H1 (cell line): Measurements from ENCODE around the gene ZSWIM4. TPM values are rescaled to one million over a fixed set of nuclear protein-coding genes. Genes with fewer than 3 reads are reported as not detected.

Experiments used
- BACH1 ChIP-seq: IDR thresholded peaks from 2 replicates; pipeline ENCODE4 v1.6.1; 2012; ENCODE audit warnings: low read length, improper control_type of control experiment
- CBX5 ChIP-seq: fragments of 300-800, 300-1000 bp; sonication (generic); IDR thresholded peaks from 2 replicates; pipeline ENCODE4 v1.7.1; 2016; ENCODE audit warnings: antibody characterized with exemption, low read length, low read depth
- CEBPB ChIP-seq: IDR thresholded peaks from 2 replicates; pipeline ENCODE4 v1.6.1; 2012; ENCODE audit warnings: low read depth, low read length
- CREB1 ChIP-seq: IDR thresholded peaks from 2 replicates; pipeline ENCODE4 v1.6.1; 2012; ENCODE audit warnings: inconsistent platforms
- CTCF ChIP-seq, 3 experiments: IDR thresholded peaks; 1 replicate in 2 of 3; 2 replicates in 1 of 3; pipeline versions ENCODE4 v1.5.1 to v1.6.1; 2011; ENCODE audit warnings: low read length in 3 of 3, mild to moderate bottlenecking in 3 of 3, inconsistent platforms in 2 of 3, low read depth in 1 of 3, moderate library complexity in 1 of 3; ENCODE audit not compliant: insufficient read depth in 1 of 3; ENCODE audit errors: control extremely low read depth in 1 of 3
- EP300 ChIP-seq, 2 experiments: IDR thresholded peaks; 1 replicate in 1 of 2; 2 replicates in 1 of 2; pipeline ENCODE4 v1.6.1; 2011 to 2012; ENCODE audit warnings: low read depth in 2 of 2, low read length in 2 of 2, mild to moderate bottlenecking in 2 of 2, borderline replicate concordance in 1 of 2, inconsistent platforms in 1 of 2, moderate library complexity in 1 of 2
- GABPA ChIP-seq: IDR thresholded peaks from 2 replicates; pipeline ENCODE4 v1.6.1; 2011; ENCODE audit warnings: mild to moderate bottlenecking, low read length, moderate library complexity, borderline replicate concordance; ENCODE audit not compliant: insufficient read depth
- GTF2F1 ChIP-seq: IDR thresholded peaks from 2 replicates; pipeline ENCODE4 v1.6.1; 2012; ENCODE audit warnings: low read depth, low read length, improper control_type of control experiment, borderline replicate concordance
- HDAC2 ChIP-seq, 2 experiments: fragments of 300-600 bp in 1 of 2; sonication (generic) in 1 of 2; IDR thresholded peaks; 2 replicates each; pipeline ENCODE4 v1.6.1; 2011 to 2012; ENCODE audit warnings: low read depth in 2 of 2, low read length in 2 of 2, mild to moderate bottlenecking in 2 of 2, moderate library complexity in 2 of 2, borderline replicate concordance in 1 of 2, inconsistent platforms in 1 of 2
- KDM5A ChIP-seq: fragments of 200-600 bp; IDR thresholded peaks from 2 replicates; pipeline ENCODE4 v1.7.1; 2012; ENCODE audit warnings: mild to moderate bottlenecking, low read length, inconsistent platforms, mixed read lengths
- POLR2AphosphoS5 ChIP-seq: IDR thresholded peaks from 2 replicates; pipeline ENCODE4 v1.6.1; 2011; ENCODE audit warnings: low read depth, low read length
- RNF2 ChIP-seq: fragments of 200-900, 300-1000 bp; sonication (generic); IDR thresholded peaks from 2 replicates; pipeline ENCODE4 v1.7.1; 2016; ENCODE audit warnings: borderline replicate concordance, low read depth, mild to moderate bottlenecking, antibody characterized with exemption, low read length; ENCODE audit not compliant: poor library complexity, severe bottlenecking; ENCODE audit errors: missing control alignments
- RXRA ChIP-seq: IDR thresholded peaks from 2 replicates; pipeline ENCODE4 v1.6.1; 2011; ENCODE audit warnings: low read depth, mild to moderate bottlenecking, low read length, moderate library complexity; ENCODE audit not compliant: insufficient read depth
- SIRT6 ChIP-seq: IDR thresholded peaks from one replicate; pipeline ENCODE4 v1.7.1; 2012; ENCODE audit warnings: low read length, inconsistent platforms
- TAF7 ChIP-seq: optimal IDR thresholded peaks from 2 replicates; pipeline ENCODE3; 2011; ENCODE audit warnings: low read depth, mild to moderate bottlenecking, inconsistent platforms, low read length, moderate library complexity, borderline replicate concordance
- ZNF274 ChIP-seq: IDR thresholded peaks from 2 replicates; pipeline ENCODE4 v1.7.0; 2012; ENCODE audit warnings: low read length, borderline replicate concordance; ENCODE audit errors: extremely low read depth
- polyA plus RNA-seq, 7 experiments: library from polyadenylated mRNA; depleted of rRNA in 3 of 7; stranded (reverse) in 5 of 7; unstranded in 2 of 7; fragments of >200 nt in 5 of 7; fragments of 200-250 nt in 2 of 7; gene quantifications; 1 replicate in 5 of 7; 2 replicates in 1 of 7; 4 replicates in 1 of 7; pipeline versions ENCODE4 v1.2.1 to v1.2.3, GENCODE V29; 2011 to 2013; ENCODE audit warnings: missing spikeins in 2 of 7, mixed read lengths in 2 of 7
- total RNA-seq: library from RNA; stranded (reverse); fragmentation: NEBNext Ultra II Directional; extraction: Animal tissue kit (Norgen Biotek cat#: 25700); gene quantifications from 2 replicates; pipeline ENCODE4 v1.2.1, GENCODE V29; 2021
- TF ChIP-seq, protein P1 (sequence below): IDR thresholded peaks from 2 replicates; pipeline ENCODE4 v1.6.1; 2012; ENCODE audit warnings: inconsistent platforms
- TF ChIP-seq, protein P2 (sequence below): IDR thresholded peaks from 2 replicates; pipeline ENCODE4 v1.6.1; 2011; ENCODE audit warnings: low read depth, mild to moderate bottlenecking, low read length; ENCODE audit not compliant: insufficient read depth

ZSWIM4 gene
- total and polyA plus RNA-seq, 2 of the 8 experiments (the other 6 are each of a cell fraction or from before 2014, with no cell fraction given), result 12.2 to 31.1 TPM

DNA sequence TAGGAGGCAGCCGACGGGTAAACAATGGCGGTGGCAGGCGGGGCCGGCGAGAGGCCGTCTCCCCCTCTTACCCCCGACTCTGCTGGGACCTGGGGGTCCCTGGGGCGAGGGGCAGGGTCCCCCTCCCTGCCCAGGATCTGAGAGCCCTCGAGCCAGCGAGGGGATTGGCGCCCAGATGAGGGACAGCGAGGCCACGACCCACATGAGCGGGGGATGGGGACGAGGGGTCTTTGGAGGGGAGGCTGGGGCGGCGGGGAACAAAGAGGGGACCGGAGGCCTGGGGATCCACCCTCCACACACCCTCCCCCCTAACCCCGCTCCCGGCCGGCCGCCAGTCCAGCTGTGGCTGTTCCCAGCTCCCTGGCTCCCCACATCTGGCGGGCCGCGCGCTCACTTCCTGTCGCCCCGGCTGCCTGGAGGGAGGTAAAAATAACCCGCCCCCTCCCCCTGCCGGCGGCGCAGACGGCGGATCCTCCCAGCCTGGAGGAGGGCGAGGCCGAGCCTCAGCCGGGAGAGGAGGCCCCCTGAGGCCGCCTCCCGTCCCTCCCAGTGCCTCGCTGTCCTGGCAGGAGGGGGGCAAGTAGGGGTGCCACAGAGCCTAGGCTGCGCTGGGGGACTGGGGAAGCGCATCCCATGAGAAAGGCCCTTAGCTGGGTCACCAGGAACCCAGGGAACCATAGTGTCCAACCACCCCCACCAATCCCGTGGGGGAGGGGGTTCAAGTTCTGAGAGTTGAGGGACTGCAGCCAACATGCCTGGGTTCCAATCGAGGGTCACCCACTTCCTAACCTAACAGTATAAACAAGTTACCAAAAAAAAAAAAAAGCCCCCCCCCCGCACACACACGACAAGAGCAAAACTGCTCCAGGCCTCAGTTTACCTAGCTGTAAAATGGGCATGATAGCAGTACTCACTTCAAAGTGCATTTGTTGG, 52.4 kb downstream of the ZSWIM4 start (continued):
- TF ChIP-seq GTF2F1 (no peak; the same call in 1 of the 2 replicates), ZNF274 (no peak), TAF7 (peak; percentile 87), RNF2 (no peak), HDAC2 (IDR thresholded peaks at IDR 0.05; ENCODE audit: borderline replicate concordance in 1 of 2, low read depth in 2 of 2, low read length in 2 of 2) (peak in 1 of 2 experiments; percentile 94; a peak in 1 of 4 replicates), CBX5 (no peak), CEBPB (no peak), GABPA (no peak), EP300 (IDR thresholded peaks at IDR 0.05; ENCODE audit: borderline replicate concordance in 1 of 2, low read depth in 2 of 2, low read length in 2 of 2) (peak in 1 of 2 experiments; percentile 73; a peak in 1 of 3 replicates), BACH1 (no peak), KDM5A (no peak), CTCF (IDR thresholded peaks at IDR 0.05; ENCODE audit: control extremely low read depth in 1 of 3, insufficient read depth in 1 of 3, low read depth in 1 of 3, low read length in 3 of 3) (peak in 1 of 3 experiments; percentile 7; a peak in 1 of 4 replicates), SIRT6 (no peak), RXRA (no peak), CREB1 (0 out of 2 replicates have a peak, but pooled peaks have one; percentile 28), POLR2AphosphoS5 (no peak; the same call in 1 of the 2 replicates)
- TF ChIP-seq, protein P1, sequence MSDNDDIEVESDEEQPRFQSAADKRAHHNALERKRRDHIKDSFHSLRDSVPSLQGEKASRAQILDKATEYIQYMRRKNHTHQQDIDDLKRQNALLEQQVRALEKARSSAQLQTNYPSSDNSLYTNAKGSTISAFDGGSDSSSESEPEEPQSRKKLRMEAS, result peak; percentile 8; the same call in 1 of the 2 replicates
- TF ChIP-seq, protein P2, sequence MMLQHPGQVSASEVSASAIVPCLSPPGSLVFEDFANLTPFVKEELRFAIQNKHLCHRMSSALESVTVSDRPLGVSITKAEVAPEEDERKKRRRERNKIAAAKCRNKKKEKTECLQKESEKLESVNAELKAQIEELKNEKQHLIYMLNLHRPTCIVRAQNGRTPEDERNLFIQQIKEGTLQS, result no peak
